ENCODE data around the gene PHACTR1. TPM values are rescaled to one million over a fixed set of nuclear protein-coding genes. Genes with fewer than 3 reads are reported as not detected.

The PHACTR1 gene
- polyA plus RNA-seq, 3 donors = 6.1 to 26.9 (median 7.6) TPM

DNA sequence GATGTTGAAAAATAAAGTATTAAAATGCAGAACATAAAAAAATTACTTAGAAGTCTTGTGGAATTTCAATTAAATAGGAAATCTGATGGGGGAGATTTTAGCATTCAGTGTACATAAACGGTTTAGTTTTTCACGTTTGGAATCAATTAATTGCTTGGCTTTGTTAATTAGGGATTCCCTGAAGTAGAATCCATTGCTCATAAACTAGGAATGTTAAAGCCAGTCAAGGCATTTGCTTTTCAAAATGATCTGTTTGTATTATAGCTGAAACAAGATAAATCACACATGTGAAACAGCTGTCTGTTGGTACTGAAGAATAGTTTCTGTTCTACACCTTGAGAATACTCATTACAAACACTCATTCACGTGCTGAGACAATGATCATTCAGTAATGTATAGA is 313.8 kb downstream of the PHACTR1 start:
- Histone ChIP-seq H3K9me3 (replicated peaks in 1 of 2; ENCODE audit: control insufficient read depth in 1 of 2, insufficient read depth in 1 of 2, low read length in 2 of 2) (no peaks in the 10 kb centered on the region), H3K79me2 (ENCODE audit: insufficient read depth, low read length) (no peaks in the 10 kb centered on the region), H3K9ac (ENCODE audit: insufficient read depth, low read length, poor library complexity, severe bottlenecking) (no peak overlapping the region), H4K20me1 (ENCODE audit: insufficient read depth, low read length) (no peaks in the 10 kb centered on the region), H3K4me1 (ENCODE audit: control insufficient read depth in 1 of 2, insufficient read depth in 2 of 2, low read length in 2 of 2) (peaks cover 10 to 21% of the 10 kb centered on the region in 2 donors), H3K27me3 (ENCODE audit: control insufficient read depth in 2 of 2, insufficient read depth in 2 of 2, low read length in 2 of 2) (no peaks in the 10 kb centered on the region), H3K4me3 (replicated peaks in 1 of 3; ENCODE audit: low read depth in 2 of 3, low read length in 3 of 3) (no peak overlapping the region), H3K36me3 (replicated peaks in 1 of 2; ENCODE audit: control insufficient read depth in 1 of 2, insufficient read depth in 2 of 2, low read length in 2 of 2) (no peaks in the 10 kb centered on the region), H2AFZ (ENCODE audit: insufficient read depth, low read depth, low read length, poor library complexity, severe bottlenecking) (no peak overlapping the region), H3K27ac (ENCODE audit: low read depth in 1 of 2, low read length in 2 of 2) (no peak overlapping the region), H3K4me2 (replicated peaks; ENCODE audit: extremely low read depth, low read length, poor library complexity, severe bottlenecking) (no peak overlapping the region)
- H3K4me3 Mint-ChIP-seq = no peak overlapping the region
- H3K27ac Mint-ChIP-seq = no peak overlapping the region
- intact Hi-C loops (cut with micrococcal nuclease) = no loop called here
- TF ChIP-seq, protein P1, sequence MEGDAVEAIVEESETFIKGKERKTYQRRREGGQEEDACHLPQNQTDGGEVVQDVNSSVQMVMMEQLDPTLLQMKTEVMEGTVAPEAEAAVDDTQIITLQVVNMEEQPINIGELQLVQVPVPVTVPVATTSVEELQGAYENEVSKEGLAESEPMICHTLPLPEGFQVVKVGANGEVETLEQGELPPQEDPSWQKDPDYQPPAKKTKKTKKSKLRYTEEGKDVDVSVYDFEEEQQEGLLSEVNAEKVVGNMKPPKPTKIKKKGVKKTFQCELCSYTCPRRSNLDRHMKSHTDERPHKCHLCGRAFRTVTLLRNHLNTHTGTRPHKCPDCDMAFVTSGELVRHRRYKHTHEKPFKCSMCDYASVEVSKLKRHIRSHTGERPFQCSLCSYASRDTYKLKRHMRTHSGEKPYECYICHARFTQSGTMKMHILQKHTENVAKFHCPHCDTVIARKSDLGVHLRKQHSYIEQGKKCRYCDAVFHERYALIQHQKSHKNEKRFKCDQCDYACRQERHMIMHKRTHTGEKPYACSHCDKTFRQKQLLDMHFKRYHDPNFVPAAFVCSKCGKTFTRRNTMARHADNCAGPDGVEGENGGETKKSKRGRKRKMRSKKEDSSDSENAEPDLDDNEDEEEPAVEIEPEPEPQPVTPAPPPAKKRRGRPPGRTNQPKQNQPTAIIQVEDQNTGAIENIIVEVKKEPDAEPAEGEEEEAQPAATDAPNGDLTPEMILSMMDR (IDR thresholded peaks at IDR 0.05) = no peak
- peaks cover 0 to 3% (median 0%) of the 10 kb centered on the region in 7 donors for H3K9me3 Mint-ChIP-seq
- no peak for DNase-seq
- WGBS (ENCODE audit: insufficient coverage) = 10% methylated on average over 2 of the region's 3 CpGs
- H3K27me3 Mint-ChIP-seq (ENCODE audit: low read depth in 3 of 3) = no peaks in the 10 kb centered on the region
- H3K36me3 Mint-ChIP-seq = no peaks in the 10 kb centered on the region
- peaks cover 32% of the 10 kb centered on the region for H3K4me1 Mint-ChIP-seq

DNA sequence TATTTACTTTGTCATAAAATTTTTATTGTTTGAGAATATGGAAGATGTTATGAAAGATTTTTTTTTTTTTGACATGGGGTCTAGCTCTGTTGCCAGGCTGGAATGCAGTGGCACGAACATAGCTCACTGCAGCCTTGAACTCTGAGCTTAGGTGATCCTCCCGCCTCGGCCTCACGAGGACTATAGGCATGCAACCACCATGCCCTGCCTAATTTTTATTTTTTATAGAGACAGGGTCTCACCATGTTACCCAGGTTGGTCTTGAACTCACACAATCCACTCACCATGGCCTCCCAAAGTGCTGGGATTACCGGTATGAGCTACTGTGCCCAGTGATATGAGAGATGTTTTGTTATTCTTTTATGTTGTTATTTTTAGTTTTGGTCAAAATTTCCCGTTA is 316.0 kb downstream of the PHACTR1 start:
- H3K4me1 Mint-ChIP-seq = peaks cover 19% of the 10 kb centered on the region
- no peak overlapping the region for H3K27ac ChIP-seq (ENCODE audit: low read depth in 1 of 2, low read length in 2 of 2)
- TF ChIP-seq, protein P1 (IDR thresholded peaks at IDR 0.05) = no peak
- H3K4me3 ChIP-seq (replicated peaks in 1 of 3; ENCODE audit: low read depth in 2 of 3, low read length in 3 of 3) = no peak overlapping the region
- no peaks in the 10 kb centered on the region for H3K9me3 ChIP-seq (replicated peaks in 1 of 2; ENCODE audit: control insufficient read depth in 1 of 2, insufficient read depth in 1 of 2, low read length in 2 of 2)
- peak overlapping the region; percentile 21 for H2AFZ ChIP-seq (ENCODE audit: insufficient read depth, low read depth, low read length, poor library complexity, severe bottlenecking)
- no peak overlapping the region for H3K4me3 Mint-ChIP-seq
- H3K9ac ChIP-seq (ENCODE audit: insufficient read depth, low read length, poor library complexity, severe bottlenecking) = no peak overlapping the region
- H3K36me3 Mint-ChIP-seq = no peaks in the 10 kb centered on the region
- no peaks in the 10 kb centered on the region for H3K36me3 ChIP-seq (replicated peaks in 1 of 2; ENCODE audit: control insufficient read depth in 1 of 2, insufficient read depth in 2 of 2, low read length in 2 of 2)
- H3K27me3 Mint-ChIP-seq (ENCODE audit: low read depth in 3 of 3) = peaks cover 0 to 2% (median 0%) of the 10 kb centered on the region in 3 donors
- WGBS (ENCODE audit: insufficient coverage) = 100% methylated on average over 2 of the region's 6 CpGs
- intact Hi-C loops (cut with micrococcal nuclease) = no loop called here
- H4K20me1 ChIP-seq (ENCODE audit: insufficient read depth, low read length) = no peaks in the 10 kb centered on the region
- H3K79me2 ChIP-seq (ENCODE audit: insufficient read depth, low read length) = no peaks in the 10 kb centered on the region
- no peak for DNase-seq
- H3K27ac Mint-ChIP-seq = no peak overlapping the region
- no peaks in the 10 kb centered on the region for H3K27me3 ChIP-seq (ENCODE audit: control insufficient read depth in 2 of 2, insufficient read depth in 2 of 2, low read length in 2 of 2)
- peak overlapping the region; percentile 10 for H3K4me2 ChIP-seq (replicated peaks; ENCODE audit: extremely low read depth, low read length, poor library complexity, severe bottlenecking)
- H3K4me1 ChIP-seq (ENCODE audit: control insufficient read depth in 1 of 2, insufficient read depth in 2 of 2, low read length in 2 of 2) = peaks cover 7 to 21% of the 10 kb centered on the region in 2 donors
- peaks cover 0 to 3% (median 0%) of the 10 kb centered on the region in 7 donors for H3K9me3 Mint-ChIP-seq

Data from CD14-positive monocyte (primary cell).